ENCODE data around the gene CAMSAP1.

The CAMSAP1 gene

DNA sequence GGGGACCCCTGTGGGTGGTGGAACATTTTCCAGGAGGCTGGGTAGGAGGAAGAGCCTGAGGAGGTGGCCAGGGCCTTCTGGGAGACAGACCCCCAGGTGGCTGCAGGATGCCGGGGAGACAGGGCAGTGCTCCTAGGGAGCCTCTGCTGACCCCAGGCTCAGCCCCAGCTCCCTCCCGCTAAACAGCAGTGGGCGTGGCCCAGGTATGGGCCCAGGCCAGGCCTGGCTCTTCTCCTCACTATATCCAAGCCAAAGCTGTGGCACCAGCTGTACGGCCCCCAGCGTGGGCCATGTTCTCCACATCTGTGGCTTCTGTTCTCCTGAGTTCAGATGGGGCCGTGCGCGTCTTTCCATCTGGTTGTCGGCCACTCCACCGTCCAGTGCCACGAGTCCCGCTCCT is 146.9 kb downstream of the CAMSAP1 start:
- TF ChIP-seq, protein P1, sequence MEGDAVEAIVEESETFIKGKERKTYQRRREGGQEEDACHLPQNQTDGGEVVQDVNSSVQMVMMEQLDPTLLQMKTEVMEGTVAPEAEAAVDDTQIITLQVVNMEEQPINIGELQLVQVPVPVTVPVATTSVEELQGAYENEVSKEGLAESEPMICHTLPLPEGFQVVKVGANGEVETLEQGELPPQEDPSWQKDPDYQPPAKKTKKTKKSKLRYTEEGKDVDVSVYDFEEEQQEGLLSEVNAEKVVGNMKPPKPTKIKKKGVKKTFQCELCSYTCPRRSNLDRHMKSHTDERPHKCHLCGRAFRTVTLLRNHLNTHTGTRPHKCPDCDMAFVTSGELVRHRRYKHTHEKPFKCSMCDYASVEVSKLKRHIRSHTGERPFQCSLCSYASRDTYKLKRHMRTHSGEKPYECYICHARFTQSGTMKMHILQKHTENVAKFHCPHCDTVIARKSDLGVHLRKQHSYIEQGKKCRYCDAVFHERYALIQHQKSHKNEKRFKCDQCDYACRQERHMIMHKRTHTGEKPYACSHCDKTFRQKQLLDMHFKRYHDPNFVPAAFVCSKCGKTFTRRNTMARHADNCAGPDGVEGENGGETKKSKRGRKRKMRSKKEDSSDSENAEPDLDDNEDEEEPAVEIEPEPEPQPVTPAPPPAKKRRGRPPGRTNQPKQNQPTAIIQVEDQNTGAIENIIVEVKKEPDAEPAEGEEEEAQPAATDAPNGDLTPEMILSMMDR (IDR thresholded peaks at IDR 0.05; ENCODE audit: poor library complexity, severe bottlenecking), result no peak
- H3K9me3 ChIP-seq (ENCODE audit: severe bottlenecking), result no peaks in the 10 kb centered on the region
- H3K27ac ChIP-seq (ENCODE audit: poor library complexity, severe bottlenecking), result no peak overlapping the region
- no peaks in the 10 kb centered on the region for H3K4me1 ChIP-seq (ENCODE audit: insufficient read depth, poor library complexity, severe bottlenecking)
- ATAC-seq (ENCODE audit: low read depth) (no peak), DNase-seq (ENCODE audit: low spot score) (no peak)
- H3K36me3 ChIP-seq (ENCODE audit: low read depth), result no peaks in the 10 kb centered on the region
- no peaks in the 10 kb centered on the region for H3K27me3 ChIP-seq (ENCODE audit: insufficient read depth, poor library complexity, severe bottlenecking)
- no peak overlapping the region for H3K4me3 ChIP-seq (ENCODE audit: severe bottlenecking)

DNA sequence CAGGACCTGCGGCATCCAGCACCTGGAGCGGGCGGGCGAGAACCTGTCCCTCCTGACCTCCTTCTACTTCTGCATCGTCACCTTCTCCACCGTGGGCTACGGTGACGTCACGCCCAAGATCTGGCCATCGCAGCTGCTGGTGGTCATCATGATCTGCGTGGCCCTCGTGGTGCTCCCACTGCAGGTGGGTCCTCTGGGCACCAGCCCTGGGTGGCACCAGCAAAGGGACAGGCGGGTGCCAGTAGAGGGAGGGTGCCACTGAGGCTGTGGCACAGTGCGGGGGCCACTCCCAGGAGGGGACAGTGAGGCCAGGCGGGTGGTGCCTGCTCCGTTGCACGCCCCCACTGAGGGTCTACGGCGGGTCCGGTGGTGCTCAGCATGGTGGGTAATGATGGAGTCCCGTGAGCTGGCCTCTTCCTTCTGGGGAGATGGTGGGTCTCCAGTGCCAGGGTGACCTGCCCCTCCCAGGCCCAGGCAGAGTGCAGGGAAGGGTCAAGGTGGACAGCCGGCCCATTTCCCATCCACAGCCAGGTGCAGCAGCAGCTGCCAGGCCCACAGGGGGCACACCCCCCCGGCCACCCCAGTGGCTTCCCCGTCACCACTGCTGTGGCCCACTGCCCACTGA is 147.6 kb downstream of the CAMSAP1 start:
- no peaks in the 10 kb centered on the region for H3K9me3 ChIP-seq (ENCODE audit: severe bottlenecking)
- TF ChIP-seq, protein P1 (IDR thresholded peaks at IDR 0.05; ENCODE audit: poor library complexity, severe bottlenecking), result no peak
- no peaks in the 10 kb centered on the region for H3K36me3 ChIP-seq (ENCODE audit: low read depth)
- DNase-seq (ENCODE audit: low spot score) (no peak), ATAC-seq (ENCODE audit: low read depth) (no peak)
- H3K27ac ChIP-seq (ENCODE audit: poor library complexity, severe bottlenecking), result no peak overlapping the region
- no peaks in the 10 kb centered on the region for H3K27me3 ChIP-seq (ENCODE audit: insufficient read depth, poor library complexity, severe bottlenecking)
- no peak overlapping the region for H3K4me3 ChIP-seq (ENCODE audit: severe bottlenecking)
- H3K4me1 ChIP-seq (ENCODE audit: insufficient read depth, poor library complexity, severe bottlenecking), result no peaks in the 10 kb centered on the region

DNA sequence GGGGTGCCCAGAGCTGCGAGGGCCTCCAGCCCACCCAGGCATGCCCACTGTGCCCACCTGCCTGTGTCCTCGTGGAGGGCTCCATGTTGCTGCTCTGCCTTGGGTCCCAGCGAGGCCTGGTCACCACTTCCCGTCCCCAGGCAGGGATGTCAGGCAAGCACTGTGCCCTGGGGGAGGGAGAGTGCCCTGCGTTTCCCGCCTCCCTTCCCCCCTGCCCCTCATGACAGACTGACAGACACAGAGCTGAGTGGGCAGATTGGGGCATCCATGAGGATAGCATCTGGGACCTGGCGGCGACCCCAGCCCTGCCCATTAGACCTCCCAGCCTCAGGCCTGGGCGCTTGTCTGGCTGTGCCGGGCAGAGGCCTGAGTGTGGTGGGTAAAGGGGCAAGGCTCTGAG is 148.5 kb downstream of the CAMSAP1 start:
- ATAC-seq (ENCODE audit: low read depth) (no peak), DNase-seq (ENCODE audit: low spot score) (no peak)
- no peaks in the 10 kb centered on the region for H3K4me1 ChIP-seq (ENCODE audit: insufficient read depth, poor library complexity, severe bottlenecking)
- no peaks in the 10 kb centered on the region for H3K36me3 ChIP-seq (ENCODE audit: low read depth)
- H3K4me3 ChIP-seq (ENCODE audit: severe bottlenecking), result no peak overlapping the region
- no peaks in the 10 kb centered on the region for H3K9me3 ChIP-seq (ENCODE audit: severe bottlenecking)
- TF ChIP-seq, protein P1 (IDR thresholded peaks at IDR 0.05; ENCODE audit: poor library complexity, severe bottlenecking), result no peak
- no peak overlapping the region for H3K27ac ChIP-seq (ENCODE audit: poor library complexity, severe bottlenecking)
- H3K27me3 ChIP-seq (ENCODE audit: insufficient read depth, poor library complexity, severe bottlenecking), result no peaks in the 10 kb centered on the region

Data from RWPE2 (cell line).